Neuronal stem cell (in vitro differentiated cells): ENCODE data around the gene ARHGEF37.

Experiments
- DNase-seq: peaks from one replicate; pipeline ENCODE4 v3.0.0-alpha.2; 2013; ENCODE audit warnings: low spot score
- H2AFZ ChIP-seq: one replicate; pipeline ENCODE4 v1.6.1; 2013; ENCODE audit warnings: mild to moderate bottlenecking, low read length, inconsistent platforms
- H2AK5ac ChIP-seq: 2 replicates; pipeline ENCODE4 v1.6.1; 2013; ENCODE audit warnings: low read depth, mild to moderate bottlenecking, inconsistent platforms, low read length, moderate library complexity, mixed read lengths
- H2BK120ac ChIP-seq: 2 replicates; pipeline ENCODE4 v1.6.1; 2013; ENCODE audit warnings: low read depth, mild to moderate bottlenecking, inconsistent platforms, low read length, moderate library complexity, mixed read lengths
- H2BK12ac ChIP-seq: one replicate; pipeline ENCODE4 v1.6.1; 2013; ENCODE audit warnings: low read length, inconsistent platforms
- H2BK15ac ChIP-seq: 2 replicates; pipeline ENCODE4 v1.6.1; 2013; ENCODE audit warnings: mild to moderate bottlenecking, low read length, inconsistent platforms, mixed read lengths
- H2BK5ac ChIP-seq: one replicate; pipeline ENCODE4 v1.6.1; 2013; ENCODE audit warnings: inconsistent platforms, mild to moderate bottlenecking, low read length, moderate library complexity
- H3K14ac ChIP-seq: one replicate; pipeline ENCODE4 v1.6.1; 2013; ENCODE audit warnings: low read length, inconsistent platforms
- H3K18ac ChIP-seq: 2 replicates; pipeline ENCODE4 v1.6.1; 2013; ENCODE audit warnings: low read length, inconsistent platforms
- H3K23ac ChIP-seq: 2 replicates; pipeline ENCODE4 v1.6.1; 2013; ENCODE audit warnings: low read depth, mild to moderate bottlenecking, mixed read lengths, low read length, inconsistent platforms; ENCODE audit not compliant: poor library complexity
- H3K27ac ChIP-seq: replicated peaks from 3 replicates; pipeline ENCODE4 v1.5.1; 2013; ENCODE audit warnings: low read length, inconsistent platforms
- H3K27me3 ChIP-seq, 3 experiments: 2 replicates each; pipeline ENCODE4 v1.6.1; 2013; ENCODE audit warnings: low read length in 3 of 3, mild to moderate bottlenecking in 2 of 3, inconsistent platforms in 1 of 3, low read depth in 1 of 3, mixed read lengths in 1 of 3, moderate library complexity in 1 of 3; ENCODE audit not compliant: control insufficient read depth in 3 of 3, insufficient read depth in 3 of 3
- H3K36me3 ChIP-seq, 2 donors: replicated peaks in 1 of 2; 2 replicates each; pipeline ENCODE4 v1.6.1; 2013; ENCODE audit warnings: low read length in 2 of 2; ENCODE audit not compliant: control insufficient read depth in 2 of 2, insufficient read depth in 2 of 2
- H3K4ac ChIP-seq: 2 replicates; pipeline ENCODE4 v1.6.1; 2013; ENCODE audit warnings: inconsistent platforms, mild to moderate bottlenecking, low read length, moderate library complexity
- H3K4me1 ChIP-seq, 2 donors: 1 replicate in 1 of 2; 2 replicates in 1 of 2; pipeline ENCODE4 v1.6.1; 2013; ENCODE audit warnings: low read length in 2 of 2, low read depth in 1 of 2; ENCODE audit not compliant: control insufficient read depth in 2 of 2, insufficient read depth in 1 of 2
- H3K4me2 ChIP-seq: one replicate; pipeline ENCODE4 v1.6.1; 2013; ENCODE audit warnings: mild to moderate bottlenecking, low read length, inconsistent platforms; ENCODE audit not compliant: insufficient read depth, poor library complexity, severe bottlenecking
- H3K4me3 ChIP-seq, 2 donors: 2 replicates each; pipeline ENCODE4 v1.5.1; 2013; ENCODE audit warnings: low read length in 2 of 2, mild to moderate bottlenecking in 2 of 2, inconsistent platforms in 1 of 2, moderate library complexity in 1 of 2
- H3K79me1 ChIP-seq: one replicate; pipeline ENCODE4 v1.6.1; 2013; ENCODE audit warnings: low read depth, mild to moderate bottlenecking, inconsistent platforms, low read length, moderate library complexity
- H3K9ac ChIP-seq: one replicate; pipeline ENCODE4 v1.6.1; 2013; ENCODE audit warnings: mild to moderate bottlenecking, low read depth, low read length, inconsistent platforms; ENCODE audit not compliant: poor library complexity
- H3K9me3 ChIP-seq, 2 donors: replicated peaks in 1 of 2; 2 replicates each; pipeline versions ENCODE3 to v1.6.1; 2013; ENCODE audit warnings: low read length in 2 of 2, mild to moderate bottlenecking in 2 of 2, inconsistent platforms in 1 of 2, low read depth in 1 of 2, mixed read lengths in 1 of 2, moderate library complexity in 1 of 2; ENCODE audit not compliant: control insufficient read depth in 2 of 2, insufficient read depth in 1 of 2
- H4K8ac ChIP-seq: one replicate; pipeline ENCODE4 v1.6.1; 2013; ENCODE audit warnings: low read depth, mild to moderate bottlenecking, inconsistent platforms, low read length, moderate library complexity
- H4K91ac ChIP-seq: one replicate; pipeline ENCODE4 v1.6.1; 2013; ENCODE audit warnings: low read length, low read depth, mild to moderate bottlenecking, inconsistent platforms; ENCODE audit not compliant: poor library complexity
- WGBS, 2 donors: extraction: QIAGEN DNeasy Blood & Tissue Kit; methylation state at CpG; one replicate each; pipeline ENCODE4 v1.1.7; 2013; ENCODE audit warnings: missing lambda C conversion rate in 2 of 2, mixed read lengths in 1 of 2; ENCODE audit not compliant: insufficient read length in 2 of 2, insufficient replicate concordance in 1 of 2; ENCODE audit errors: extremely low coverage in 2 of 2; 5-methylcytosine and 5-hydroxymethylcytosine counted together

ARHGEF37 gene

GRCh38 chr5:149633476-149634350 is 52.4 kb downstream of the ARHGEF37 start:
- H2BK120ac ChIP-seq = no peak overlapping the region
- H2AK5ac ChIP-seq = no peak overlapping the region
- no peak overlapping the region for H3K4me2 ChIP-seq
- H2BK15ac ChIP-seq = no peak overlapping the region
- no peak overlapping the region for H3K27ac ChIP-seq
- no peak for DNase-seq
- H3K79me1 ChIP-seq = no peaks in the 10 kb centered on the region
- no peak overlapping the region for H3K4ac ChIP-seq
- H2BK5ac ChIP-seq = no peak overlapping the region
- H2AFZ ChIP-seq = no peak overlapping the region
- H3K27me3 ChIP-seq = peaks cover 0 to 11% (median 0%) of the 10 kb centered on the region in 3 experiments
- H3K4me1 ChIP-seq = peaks cover 6 to 12% of the 10 kb centered on the region in 2 donors
- no peak overlapping the region for H3K23ac ChIP-seq
- H3K4me3 ChIP-seq = no peak overlapping the region
- H4K91ac ChIP-seq = no peak overlapping the region
- WGBS, 2 donors = no CpG with 5 or more reads among the region's 8 CpGs
- H3K9me3 ChIP-seq = no peaks in the 10 kb centered on the region
- H4K8ac ChIP-seq = no peak overlapping the region
- H3K14ac ChIP-seq = no peak overlapping the region
- no peak overlapping the region for H3K18ac ChIP-seq
- no peak overlapping the region for H3K9ac ChIP-seq
- H3K36me3 ChIP-seq = no peaks in the 10 kb centered on the region
- no peak overlapping the region for H2BK12ac ChIP-seq

GRCh38 chr5:149635394-149635793 is 54.1 kb downstream of the ARHGEF37 start:
- Histone ChIP-seq H2BK15ac (no peak overlapping the region), H3K4ac (no peak overlapping the region), H2AK5ac (no peak overlapping the region), H2BK120ac (no peak overlapping the region), H2AFZ (no peak overlapping the region), H3K4me1 (peaks cover 6 to 12% of the 10 kb centered on the region in 2 donors), H4K91ac (no peak overlapping the region), H3K27ac (no peak overlapping the region), H4K8ac (no peak overlapping the region), H3K18ac (no peak overlapping the region), H3K4me3 (no peak overlapping the region), H2BK12ac (no peak overlapping the region), H3K4me2 (no peak overlapping the region), H3K79me1 (no peaks in the 10 kb centered on the region), H3K27me3 (peaks cover 0 to 11% (median 0%) of the 10 kb centered on the region in 3 experiments), H3K23ac (no peak overlapping the region), H3K9ac (peak overlapping the region; percentile 50), H3K9me3 (no peaks in the 10 kb centered on the region), H2BK5ac (no peak overlapping the region), H3K36me3 (no peaks in the 10 kb centered on the region), H3K14ac (no peak overlapping the region)
- no CpG with 5 or more reads among the region's 2 CpGs for WGBS, 2 donors
- no peak for DNase-seq

GRCh38 chr5:149636191-149636860 is 55.0 kb downstream of the ARHGEF37 start:
- Histone ChIP-seq H3K14ac (no peak overlapping the region), H3K27me3 (peaks cover 0 to 11% (median 0%) of the 10 kb centered on the region in 3 experiments), H3K36me3 (no peaks in the 10 kb centered on the region), H3K79me1 (no peaks in the 10 kb centered on the region), H3K23ac (no peak overlapping the region), H3K4me1 (peaks cover 6 to 12% of the 10 kb centered on the region in 2 donors), H3K18ac (no peak overlapping the region), H3K4me3 (no peak overlapping the region), H2BK12ac (no peak overlapping the region), H3K9ac (no peak overlapping the region), H3K27ac (no peak overlapping the region), H2BK5ac (no peak overlapping the region), H3K4me2 (no peak overlapping the region), H2AK5ac (no peak overlapping the region), H4K91ac (no peak overlapping the region), H2BK120ac (no peak overlapping the region), H4K8ac (no peak overlapping the region), H3K4ac (no peak overlapping the region), H2BK15ac (no peak overlapping the region), H2AFZ (no peak overlapping the region), H3K9me3 (no peaks in the 10 kb centered on the region)
- DNase-seq = no peak
- no CpG with 5 or more reads among the region's 5 CpGs for WGBS, 2 donors

GRCh38 chr5:149636861-149637246 is 55.6 kb downstream of the ARHGEF37 start:
- Histone ChIP-seq H2BK12ac (no peak overlapping the region), H3K9me3 (no peaks in the 10 kb centered on the region), H3K4ac (no peak overlapping the region), H4K91ac (no peak overlapping the region), H3K18ac (no peak overlapping the region), H2BK15ac (no peak overlapping the region), H3K27ac (no peak overlapping the region), H2AK5ac (no peak overlapping the region), H3K4me1 (peaks cover 6 to 10% of the 10 kb centered on the region in 2 donors), H3K36me3 (no peaks in the 10 kb centered on the region), H3K9ac (no peak overlapping the region), H3K14ac (no peak overlapping the region), H3K79me1 (no peaks in the 10 kb centered on the region), H2BK5ac (no peak overlapping the region), H3K4me3 (no peak overlapping the region), H2AFZ (no peak overlapping the region), H3K23ac (no peak overlapping the region), H3K4me2 (no peak overlapping the region), H3K27me3 (peaks cover 0 to 11% (median 0%) of the 10 kb centered on the region in 3 experiments), H4K8ac (no peak overlapping the region), H2BK120ac (no peak overlapping the region)
- no CpG with 5 or more reads among the region's 6 CpGs for WGBS, 2 donors
- peak; percentile 75 for DNase-seq
